Cardiac fibroblast (primary cell): ENCODE data around the gene FASTK.

Source experiments
- DNase-seq, 2 donors: peaks; one replicate each; pipeline versions ENCODE4 v3.0.0 to v3.0.0-alpha.2; 2010; ENCODE audit warnings: low read depth in 2 of 2
- H3K4me3 ChIP-seq, 2 donors: replicated peaks in 1 of 2; 1 replicate in 1 of 2; 2 replicates in 1 of 2; pipeline ENCODE4 v1.5.1; 2011; ENCODE audit warnings: low read depth in 2 of 2, low read length in 2 of 2, mild to moderate bottlenecking in 2 of 2, moderate library complexity in 1 of 2
- TF ChIP-seq, protein P1 (sequence below): IDR thresholded peaks from one replicate; pipeline ENCODE4 v1.5.1; 2011; ENCODE audit warnings: low read depth, mild to moderate bottlenecking, low read length, inconsistent platforms

FASTK gene

DNA sequence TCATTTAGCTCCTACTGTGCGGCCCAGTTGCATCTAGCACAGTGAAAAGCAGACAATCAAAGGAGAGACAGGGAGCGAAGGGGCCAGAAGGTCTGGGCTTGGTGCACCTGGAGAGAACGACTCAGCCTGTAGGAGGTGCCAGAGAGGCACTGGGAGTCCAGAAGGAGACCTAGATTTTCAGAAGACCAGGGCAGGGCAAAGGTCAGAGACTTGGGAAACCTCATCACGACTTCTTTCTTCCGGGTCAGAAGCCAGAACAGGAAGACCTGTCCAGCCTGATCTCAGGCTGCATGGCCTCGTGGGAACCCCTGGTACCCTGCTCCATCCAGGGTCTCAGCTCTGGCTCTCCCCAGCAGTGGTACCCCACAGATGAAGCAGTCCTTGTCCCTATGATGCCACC is 10.8 kb upstream of the FASTK start:
- DNase-seq, result no peak
- no peak overlapping the region for H3K4me3 ChIP-seq
- TF ChIP-seq, protein P1, sequence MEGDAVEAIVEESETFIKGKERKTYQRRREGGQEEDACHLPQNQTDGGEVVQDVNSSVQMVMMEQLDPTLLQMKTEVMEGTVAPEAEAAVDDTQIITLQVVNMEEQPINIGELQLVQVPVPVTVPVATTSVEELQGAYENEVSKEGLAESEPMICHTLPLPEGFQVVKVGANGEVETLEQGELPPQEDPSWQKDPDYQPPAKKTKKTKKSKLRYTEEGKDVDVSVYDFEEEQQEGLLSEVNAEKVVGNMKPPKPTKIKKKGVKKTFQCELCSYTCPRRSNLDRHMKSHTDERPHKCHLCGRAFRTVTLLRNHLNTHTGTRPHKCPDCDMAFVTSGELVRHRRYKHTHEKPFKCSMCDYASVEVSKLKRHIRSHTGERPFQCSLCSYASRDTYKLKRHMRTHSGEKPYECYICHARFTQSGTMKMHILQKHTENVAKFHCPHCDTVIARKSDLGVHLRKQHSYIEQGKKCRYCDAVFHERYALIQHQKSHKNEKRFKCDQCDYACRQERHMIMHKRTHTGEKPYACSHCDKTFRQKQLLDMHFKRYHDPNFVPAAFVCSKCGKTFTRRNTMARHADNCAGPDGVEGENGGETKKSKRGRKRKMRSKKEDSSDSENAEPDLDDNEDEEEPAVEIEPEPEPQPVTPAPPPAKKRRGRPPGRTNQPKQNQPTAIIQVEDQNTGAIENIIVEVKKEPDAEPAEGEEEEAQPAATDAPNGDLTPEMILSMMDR, result peak; percentile 66

DNA sequence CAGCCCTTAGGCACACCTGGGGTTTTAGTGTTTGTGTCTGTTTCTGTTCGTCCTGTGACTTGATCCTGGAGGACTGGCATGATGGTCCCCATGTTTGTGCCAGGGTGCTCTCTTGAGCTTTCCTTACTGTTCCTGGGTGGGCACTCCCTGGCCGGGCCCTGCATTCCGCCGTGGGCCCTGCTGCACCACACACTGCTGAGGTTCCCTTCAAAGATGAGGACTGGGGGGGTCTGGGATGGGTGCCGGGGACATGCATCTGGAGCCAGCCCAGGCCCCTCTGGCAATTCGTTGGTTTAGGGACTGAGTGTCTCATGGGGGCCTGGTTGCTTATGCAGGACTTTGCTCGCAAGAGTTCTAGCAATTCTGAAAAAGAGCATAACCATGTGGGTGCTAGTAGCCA is 10.4 kb upstream of the FASTK start:
- no peak overlapping the region for H3K4me3 ChIP-seq
- TF ChIP-seq, protein P1, result no peak
- no peak for DNase-seq

DNA sequence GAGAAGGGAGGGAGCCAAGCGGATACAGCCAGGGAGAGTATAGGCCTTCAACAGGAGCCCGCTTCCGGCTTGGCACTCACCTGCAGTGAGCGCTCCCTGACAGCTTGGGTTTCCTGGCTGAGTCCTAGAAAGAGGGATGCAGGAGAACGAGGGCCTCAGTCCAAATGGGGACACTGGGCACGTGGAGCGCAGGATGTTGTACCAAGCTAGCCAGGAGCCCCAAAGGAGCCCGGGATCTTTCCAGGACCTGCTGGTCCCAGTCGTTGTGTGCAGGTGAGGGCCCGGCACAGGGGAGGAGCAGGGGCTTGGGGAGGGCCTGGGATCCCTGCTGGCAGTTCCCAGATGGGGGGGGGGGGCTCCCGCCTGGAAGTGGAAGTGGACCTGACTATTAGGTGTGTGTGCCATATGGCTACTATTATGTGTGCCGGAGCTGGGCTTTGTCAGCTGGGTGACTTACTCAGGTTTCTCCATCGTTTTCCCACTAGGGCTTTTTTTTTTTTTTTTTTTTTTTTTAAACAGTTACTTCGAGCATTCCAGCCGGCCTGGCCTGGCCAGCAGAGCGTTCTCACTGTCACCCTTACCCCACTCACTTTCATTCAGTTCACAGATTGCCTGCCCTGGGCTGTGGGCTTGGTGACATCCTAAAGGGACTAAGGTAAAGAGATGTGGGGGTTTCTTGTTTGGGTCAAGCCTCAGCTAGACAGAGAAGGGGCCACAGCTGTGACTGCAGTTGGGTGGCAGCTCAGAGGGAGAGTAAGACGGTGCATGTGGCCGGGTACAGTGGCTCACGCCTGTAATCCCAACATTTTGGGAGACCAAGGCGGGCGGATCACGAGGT is 9.5 kb upstream of the FASTK start:
- no peak for DNase-seq
- H3K4me3 ChIP-seq, result no peak overlapping the region
- TF ChIP-seq, protein P1, result no peak

DNA sequence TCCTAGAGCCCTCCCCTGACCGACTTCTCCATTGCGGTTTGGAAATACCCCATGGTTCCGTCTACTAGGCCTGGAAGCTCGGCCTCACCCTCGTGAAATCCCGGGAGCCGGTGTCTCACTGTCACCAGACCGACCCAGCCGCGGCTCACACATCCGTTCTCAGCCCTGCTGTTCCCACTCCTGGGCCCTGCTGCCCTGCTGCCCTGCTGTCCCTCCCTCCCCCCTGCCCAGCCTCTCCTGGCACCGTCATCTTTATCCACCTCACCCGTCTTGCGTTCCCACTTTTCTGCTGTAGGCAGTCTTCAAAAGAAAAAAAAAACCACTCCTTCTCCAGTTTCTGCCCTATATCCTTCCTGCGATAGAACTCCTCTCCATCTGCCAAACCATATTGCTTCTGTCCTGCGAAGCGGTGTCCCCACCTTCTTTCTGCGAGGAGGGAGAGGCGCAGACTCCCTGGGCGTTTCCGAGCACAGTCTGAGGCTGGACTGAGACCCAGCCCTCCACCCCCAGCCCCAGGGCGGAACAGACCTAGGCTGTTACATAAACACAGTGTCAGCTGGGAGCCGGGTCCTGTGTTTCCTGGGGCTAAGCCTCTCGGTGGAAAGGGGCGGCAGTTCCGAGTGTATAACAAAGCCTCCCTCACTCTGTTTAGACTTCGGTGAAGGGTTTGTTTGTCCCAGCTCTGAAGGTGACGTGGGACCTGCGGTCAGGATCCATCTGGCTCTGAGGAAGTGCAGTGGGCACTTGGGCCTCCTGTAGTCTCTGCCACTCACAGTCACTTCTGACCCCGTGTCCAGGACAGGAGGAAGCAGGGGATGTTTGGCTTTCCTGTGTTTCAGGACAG is 8.5 kb upstream of the FASTK start:
- H3K4me3 ChIP-seq, result peak overlapping the region; percentile 57 to 81
- TF ChIP-seq, protein P1, result no peak
- DNase-seq, result peak; percentile 67 to 75

DNA sequence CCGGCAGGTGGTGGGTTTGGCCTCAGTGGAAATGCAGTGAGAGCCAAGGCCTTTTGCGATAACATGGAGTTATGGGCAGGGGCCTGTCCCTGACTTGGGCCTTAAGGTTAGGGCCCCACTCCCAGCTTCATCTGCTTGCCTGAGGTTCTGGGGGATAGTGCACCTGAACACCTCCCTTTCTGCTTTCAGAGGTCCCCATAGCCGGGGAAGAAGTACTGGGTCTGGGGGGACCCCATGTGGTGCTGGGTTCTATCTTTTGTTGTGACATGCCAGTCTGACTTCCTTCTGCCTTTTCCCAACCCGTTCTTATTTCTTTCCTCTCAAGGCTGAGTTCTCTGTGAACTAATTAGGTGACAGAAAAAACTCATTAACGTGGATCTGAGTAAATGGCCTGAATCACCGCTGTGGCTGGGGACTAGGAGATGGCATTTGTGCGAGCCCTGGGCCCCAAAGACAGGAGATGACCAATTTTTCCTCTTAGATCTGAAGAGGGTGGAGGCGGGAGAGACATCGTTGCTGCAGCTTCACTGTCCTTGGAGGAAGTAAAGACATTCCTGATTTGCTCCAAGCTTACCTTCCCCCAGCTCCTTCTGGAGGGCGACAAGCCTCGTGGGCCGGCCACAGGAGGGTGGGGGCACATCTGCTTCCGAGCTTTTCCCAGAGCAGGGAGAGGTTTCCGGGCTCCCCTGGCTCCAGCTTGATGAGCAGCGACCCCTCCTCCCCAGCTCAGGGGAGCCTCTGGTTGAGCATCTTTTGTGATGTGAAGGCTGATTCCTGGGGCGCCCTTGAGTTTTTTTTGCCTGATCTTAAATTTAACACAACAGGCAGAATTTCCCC is 7.6 kb upstream of the FASTK start:
- TF ChIP-seq, protein P1, result no peak
- peak overlapping the region; percentile 57 to 81 for H3K4me3 ChIP-seq
- DNase-seq, result peak in 1 of 2 donors; percentile 15
